Muscle layer of colon (tissue), 2 donors: ENCODE results near the gene MINK1.

ENCODE experiments used
- H3K27ac ChIP-seq: one replicate; pipeline ENCODE4 v1.7.0; 2013; ENCODE audit warnings: low read depth, mild to moderate bottlenecking, low read length, moderate library complexity
- H3K27me3 ChIP-seq, 2 donors: one replicate each; pipeline ENCODE4 v1.7.0; 2013; ENCODE audit warnings: low read length in 2 of 2, mild to moderate bottlenecking in 2 of 2; ENCODE audit not compliant: insufficient read depth in 2 of 2, control insufficient read depth in 1 of 2
- H3K36me3 ChIP-seq: one replicate; pipeline ENCODE4 v1.7.0; 2013; ENCODE audit warnings: mild to moderate bottlenecking, low read length; ENCODE audit not compliant: insufficient read depth
- H3K4me1 ChIP-seq: one replicate; pipeline ENCODE4 v1.7.0; 2013; ENCODE audit warnings: mild to moderate bottlenecking, low read length; ENCODE audit not compliant: insufficient read depth
- H3K4me3 ChIP-seq, 2 donors: one replicate each; pipeline ENCODE4 v1.7.0; 2013; ENCODE audit warnings: low read length in 2 of 2, low read depth in 1 of 2, mild to moderate bottlenecking in 1 of 2, moderate library complexity in 1 of 2
- H3K9ac ChIP-seq: one replicate; pipeline ENCODE4 v1.7.0; 2013; ENCODE audit warnings: low read length
- H3K9me3 ChIP-seq: one replicate; pipeline ENCODE4 v1.7.0; 2013; ENCODE audit warnings: mild to moderate bottlenecking, low read length
- donor health status: abdominal sarcoma.
- donor health status: Adenocarcinoma of cecum.

The MINK1 gene

DNA sequence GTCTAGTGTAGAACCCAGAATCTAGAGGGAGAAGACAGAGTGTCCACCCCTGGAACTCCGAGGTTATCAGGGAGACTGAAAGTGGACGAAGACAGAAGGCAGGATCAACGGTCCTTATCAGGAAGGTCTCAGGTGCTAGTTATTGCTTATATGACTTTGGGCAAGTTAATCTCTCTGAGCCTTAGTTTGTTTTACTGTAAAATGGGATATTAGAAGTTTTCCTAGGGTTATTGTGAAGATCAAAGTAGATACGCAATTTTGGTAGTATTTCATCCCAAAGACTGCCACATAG, 108.1 kb downstream of the MINK1 start:
- Histone ChIP-seq H3K27me3 (no peaks in the 10 kb centered on the region), H3K4me3 (peak overlapping the region; percentile 92 to 97), H3K9ac (peak overlapping the region; percentile 94), H3K36me3 (peaks cover 65% of the 10 kb centered on the region), H3K9me3 (no peaks in the 10 kb centered on the region), H3K4me1 (peaks cover 65% of the 10 kb centered on the region), H3K27ac (peak overlapping the region; percentile 97)

DNA sequence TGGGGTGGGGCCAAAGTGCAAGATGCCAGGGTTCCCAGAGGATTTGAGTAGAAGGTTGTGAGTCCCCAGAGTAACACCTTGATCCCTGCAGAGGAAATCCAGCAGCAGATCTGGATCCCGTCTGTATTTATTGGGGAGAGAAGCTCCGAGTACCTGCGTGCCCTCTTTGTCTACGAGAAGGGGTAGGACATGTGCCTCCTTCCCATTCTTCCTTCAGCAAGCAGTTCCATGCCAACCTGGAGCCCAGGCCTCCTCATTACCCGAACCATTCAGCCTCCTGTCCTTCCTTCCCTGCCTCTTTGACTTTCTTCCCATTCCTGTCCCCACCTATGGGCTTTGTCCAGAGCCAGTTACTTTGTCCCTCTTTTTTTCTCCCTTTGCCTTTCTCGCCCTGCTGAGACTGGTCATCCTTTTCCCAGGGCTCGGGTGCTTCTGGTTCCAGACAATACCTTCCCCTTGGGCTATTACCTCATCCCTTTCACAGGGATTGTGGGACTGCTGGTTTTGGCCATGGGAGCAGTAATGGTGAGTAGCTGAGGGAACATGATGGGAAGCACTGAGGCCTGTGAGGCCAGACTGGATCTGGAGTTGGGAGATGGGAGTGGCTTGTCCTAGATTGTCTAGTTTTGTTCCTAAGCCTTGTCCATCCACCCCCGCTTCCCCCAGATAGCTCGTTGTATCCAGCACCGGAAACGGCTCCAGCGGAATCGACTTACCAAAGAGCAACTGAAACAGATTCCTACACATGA, 109.8 kb downstream of the MINK1 start:
- Histone ChIP-seq H3K9me3 (no peaks in the 10 kb centered on the region), H3K27ac (no peak overlapping the region), H3K36me3 (peaks cover 58% of the 10 kb centered on the region), H3K9ac (no peak overlapping the region), H3K4me3 (no peak overlapping the region), H3K27me3 (no peaks in the 10 kb centered on the region), H3K4me1 (peaks cover 69% of the 10 kb centered on the region)

DNA sequence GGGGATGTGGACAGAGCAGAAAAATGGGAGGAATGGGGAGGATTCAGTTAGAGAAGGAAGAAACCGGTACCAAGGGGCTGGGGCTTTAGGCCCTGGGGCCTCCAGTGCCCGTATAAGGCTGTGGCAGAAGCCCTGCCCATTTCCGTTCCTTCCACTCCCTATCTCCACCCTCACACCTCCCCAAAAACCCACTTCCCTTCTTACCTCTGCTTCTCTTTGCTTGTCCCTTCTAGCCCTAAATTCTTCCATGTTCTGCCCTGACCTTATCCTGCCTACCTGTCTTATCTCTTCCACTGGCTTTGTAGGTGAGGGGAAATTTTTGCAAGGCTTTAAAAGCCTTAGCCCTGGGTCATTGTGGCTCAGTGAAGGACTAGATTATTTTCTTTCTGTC, 111.0 kb downstream of the MINK1 start:
- peaks cover 57% of the 10 kb centered on the region for H3K4me1 ChIP-seq
- no peak overlapping the region for H3K4me3 ChIP-seq
- H3K27me3 ChIP-seq, result no peaks in the 10 kb centered on the region
- peak overlapping the region; percentile 54 for H3K9ac ChIP-seq
- H3K27ac ChIP-seq, result no peak overlapping the region
- H3K9me3 ChIP-seq, result no peaks in the 10 kb centered on the region
- H3K36me3 ChIP-seq, result peaks cover 48% of the 10 kb centered on the region

DNA sequence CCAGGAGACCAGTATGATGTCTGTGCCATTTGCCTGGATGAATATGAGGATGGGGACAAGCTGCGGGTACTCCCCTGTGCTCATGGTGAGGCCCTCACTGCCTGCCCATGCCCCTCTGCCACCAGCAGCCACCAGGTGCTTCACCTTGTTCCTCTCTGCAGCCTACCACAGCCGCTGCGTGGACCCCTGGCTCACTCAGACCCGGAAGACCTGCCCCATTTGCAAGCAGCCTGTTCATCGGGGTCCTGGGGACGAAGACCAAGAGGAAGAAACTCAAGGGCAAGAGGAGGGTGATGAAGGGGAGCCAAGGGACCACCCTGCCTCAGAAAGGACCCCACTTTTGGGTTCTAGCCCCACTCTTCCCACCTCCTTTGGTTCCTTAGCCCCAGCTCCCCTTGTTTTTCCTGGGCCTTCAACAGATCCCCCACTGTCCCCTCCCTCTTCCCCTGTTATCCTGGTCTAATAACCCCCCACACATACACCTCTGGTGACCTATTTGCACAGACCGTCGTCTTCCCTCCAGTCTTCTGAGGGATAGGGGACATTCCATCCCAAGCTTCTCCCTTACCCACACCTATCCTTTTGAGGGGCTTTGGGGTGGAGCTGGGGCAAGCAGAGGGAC, 111.5 kb downstream of the MINK1 start:
- Histone ChIP-seq H3K4me1 (peaks cover 56% of the 10 kb centered on the region), H3K36me3 (peaks cover 48% of the 10 kb centered on the region), H3K27me3 (no peaks in the 10 kb centered on the region), H3K9ac (peak overlapping the region; percentile 54), H3K27ac (peak overlapping the region; percentile 84), H3K4me3 (no peak overlapping the region), H3K9me3 (no peaks in the 10 kb centered on the region)

DNA sequence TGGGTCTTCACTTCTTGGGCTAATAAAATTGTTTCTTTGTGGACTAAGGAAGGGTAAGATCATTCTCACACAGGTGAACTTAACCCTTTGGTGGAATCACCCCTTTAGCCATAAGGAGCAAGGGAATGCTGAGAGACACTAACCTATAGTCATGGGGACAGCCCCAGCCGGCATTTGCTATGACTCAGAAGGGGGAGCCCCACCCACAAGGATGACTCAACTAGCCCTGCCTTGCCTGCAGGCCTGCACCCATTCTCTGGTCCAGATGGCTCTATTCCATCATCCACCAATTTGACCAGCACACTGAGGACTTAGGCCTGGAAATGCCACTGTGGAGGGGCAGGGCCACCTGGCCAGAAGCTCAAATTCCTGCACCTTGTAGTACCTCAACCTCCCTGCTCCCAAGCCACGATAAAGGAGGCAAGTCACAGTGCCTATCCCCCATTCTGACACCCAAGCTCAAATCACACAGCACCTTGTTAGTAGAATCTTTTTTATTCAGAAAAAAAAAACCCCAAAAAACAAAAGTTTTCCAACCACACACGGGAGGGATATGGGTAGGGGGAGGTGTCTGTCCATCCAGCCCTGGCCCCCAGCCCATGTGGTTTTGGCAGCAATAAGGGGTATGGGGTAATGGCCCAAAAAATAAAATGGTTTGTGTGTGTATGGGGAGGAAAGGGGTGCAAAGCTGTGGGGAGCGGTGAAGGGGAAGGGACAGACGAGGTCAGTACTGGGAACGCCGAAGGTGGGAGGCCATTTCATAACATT, 112.2 kb downstream of the MINK1 start:
- no peaks in the 10 kb centered on the region for H3K27me3 ChIP-seq
- peaks cover 48% of the 10 kb centered on the region for H3K36me3 ChIP-seq
- H3K9me3 ChIP-seq, result no peaks in the 10 kb centered on the region
- peaks cover 58% of the 10 kb centered on the region for H3K4me1 ChIP-seq
- H3K9ac ChIP-seq, result peak overlapping the region; percentile 54
- H3K27ac ChIP-seq, result peak overlapping the region; percentile 84
- peak overlapping the region in 1 of 2 donors; percentile 72 for H3K4me3 ChIP-seq

DNA sequence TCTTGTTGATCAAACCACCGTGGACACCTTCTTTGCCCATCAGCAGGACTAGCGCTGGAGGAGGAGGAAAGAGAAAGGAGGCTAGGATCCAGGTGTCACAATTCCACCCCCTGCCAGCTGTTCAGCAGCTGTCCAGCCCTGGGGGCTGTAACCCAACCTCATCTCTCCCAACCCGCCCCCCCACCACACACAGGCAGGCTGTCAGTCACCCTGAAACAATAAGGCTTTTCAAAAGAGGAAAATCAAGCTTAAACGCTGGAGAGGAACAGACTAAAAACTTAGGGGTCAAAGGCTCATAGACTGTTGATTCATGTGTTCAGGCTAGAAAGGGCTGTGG, 112.8 kb downstream of the MINK1 start:
- peaks cover 48% of the 10 kb centered on the region for H3K36me3 ChIP-seq
- H3K27me3 ChIP-seq, result no peaks in the 10 kb centered on the region
- peak overlapping the region in 1 of 2 donors; percentile 72 for H3K4me3 ChIP-seq
- H3K9me3 ChIP-seq, result no peaks in the 10 kb centered on the region
- peak overlapping the region; percentile 88 for H3K27ac ChIP-seq
- H3K4me1 ChIP-seq, result peaks cover 63% of the 10 kb centered on the region
- H3K9ac ChIP-seq, result peak overlapping the region; percentile 86

DNA sequence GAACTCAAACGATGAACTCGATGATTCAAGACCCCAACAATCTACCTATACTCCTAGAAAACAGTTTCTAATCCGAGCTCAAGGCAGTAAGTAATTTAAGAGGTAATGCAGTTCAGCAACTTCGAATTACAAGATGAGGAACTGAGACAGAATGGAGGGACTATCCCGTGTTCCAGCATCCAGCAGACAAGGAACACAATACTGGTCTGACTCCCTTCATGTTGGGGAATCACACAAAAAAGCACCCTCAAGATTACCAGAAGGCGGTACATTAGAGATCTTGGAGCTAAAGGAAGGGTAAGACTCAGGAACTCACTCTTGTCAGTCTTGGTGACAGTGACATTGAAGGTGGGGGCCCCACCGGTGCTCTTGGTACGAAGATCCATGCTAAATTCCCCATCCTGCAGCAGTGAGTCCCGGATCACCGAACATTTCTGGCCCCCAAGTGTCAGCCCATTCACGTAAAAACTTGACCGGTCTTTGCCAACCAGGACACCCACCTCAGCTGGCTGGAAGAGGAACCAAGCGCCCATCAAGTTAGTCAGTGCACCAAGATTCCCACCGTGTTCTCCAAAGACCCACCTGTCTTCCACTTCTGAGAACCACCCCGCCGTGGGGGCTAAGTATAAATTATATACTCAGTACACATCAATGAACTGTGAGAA, 113.3 kb downstream of the MINK1 start:
- peak overlapping the region; percentile 88 for H3K27ac ChIP-seq
- H3K27me3 ChIP-seq, result no peaks in the 10 kb centered on the region
- peaks cover 48% of the 10 kb centered on the region for H3K36me3 ChIP-seq
- H3K4me3 ChIP-seq, result peak overlapping the region; percentile 37 to 72
- peak overlapping the region; percentile 86 for H3K9ac ChIP-seq
- H3K4me1 ChIP-seq, result peaks cover 63% of the 10 kb centered on the region
- H3K9me3 ChIP-seq, result no peaks in the 10 kb centered on the region

DNA sequence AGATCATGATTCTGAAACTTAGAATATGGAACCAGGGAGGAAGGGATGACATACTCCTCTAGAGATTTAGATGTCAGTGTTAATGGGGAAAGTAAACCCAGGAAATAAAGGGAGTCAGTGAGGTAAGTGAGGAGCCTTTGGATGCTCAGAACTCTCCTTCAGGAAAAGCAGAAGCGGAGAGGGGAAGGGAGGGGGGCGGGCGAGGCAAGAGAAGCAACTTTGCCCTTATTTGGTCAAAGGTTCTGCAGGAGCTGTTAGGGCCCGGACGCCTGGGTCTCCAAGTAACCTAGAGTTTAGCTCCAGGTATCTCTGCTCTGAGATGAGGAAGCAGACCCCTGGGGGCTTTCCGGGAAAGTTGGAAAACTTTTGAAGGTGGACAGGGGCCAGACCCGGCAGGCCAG, 113.9 kb downstream of the MINK1 start:
- Histone ChIP-seq H3K4me1 (peaks cover 57% of the 10 kb centered on the region), H3K4me3 (peak overlapping the region; percentile 37 to 72), H3K9me3 (no peaks in the 10 kb centered on the region), H3K36me3 (peaks cover 48% of the 10 kb centered on the region), H3K27me3 (no peaks in the 10 kb centered on the region), H3K9ac (peak overlapping the region; percentile 86), H3K27ac (peak overlapping the region; percentile 88)
